ENCODE data around the gene ALG14.

Gene ALG14

DNA sequence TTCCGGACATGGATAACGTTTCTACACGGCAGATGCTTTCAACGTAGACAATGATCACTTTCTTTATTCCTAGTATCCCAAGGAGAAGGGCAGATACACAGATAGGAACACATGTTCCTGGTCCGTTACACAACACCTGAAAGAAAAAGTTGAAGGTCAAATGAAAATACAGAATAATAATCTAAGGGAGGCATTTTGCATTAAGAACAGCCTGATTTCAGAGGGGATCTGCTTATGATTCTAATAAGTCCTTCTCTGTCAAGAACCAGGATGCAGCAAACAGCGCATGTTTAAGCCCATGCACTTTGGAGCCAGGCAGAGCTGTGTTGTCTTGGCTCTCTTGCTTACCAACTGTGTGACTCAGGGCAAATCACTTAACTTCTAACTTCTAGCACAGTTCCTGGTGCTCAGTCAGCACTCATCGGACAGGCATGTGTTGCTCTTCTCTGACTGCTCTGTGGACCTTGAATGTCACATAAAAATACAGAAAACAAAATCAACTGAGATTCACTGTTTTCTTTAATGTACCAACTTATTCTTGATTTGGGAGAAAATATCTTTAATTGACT lies 89.5 kb downstream of the ALG14 start:
- Mint-ChIP-seq H3K9me3 (no peaks in the 10 kb centered on the region), H3K27me3 (ENCODE audit: low read depth) (no peaks in the 10 kb centered on the region), H3K4me1 (peaks cover 75% of the 10 kb centered on the region), H3K36me3 (ENCODE audit: low read depth) (no peaks in the 10 kb centered on the region), H3K4me3 (peak overlapping the region in 1 of 3 experiments; percentile 10), H3K27ac (peak overlapping the region in 2 of 3 experiments; percentile 77 to 82)
- no peak for TF ChIP-seq CTCF (IDR thresholded peaks at IDR 0.05; ENCODE audit: unreplicated experiment in 3 of 3)

DNA sequence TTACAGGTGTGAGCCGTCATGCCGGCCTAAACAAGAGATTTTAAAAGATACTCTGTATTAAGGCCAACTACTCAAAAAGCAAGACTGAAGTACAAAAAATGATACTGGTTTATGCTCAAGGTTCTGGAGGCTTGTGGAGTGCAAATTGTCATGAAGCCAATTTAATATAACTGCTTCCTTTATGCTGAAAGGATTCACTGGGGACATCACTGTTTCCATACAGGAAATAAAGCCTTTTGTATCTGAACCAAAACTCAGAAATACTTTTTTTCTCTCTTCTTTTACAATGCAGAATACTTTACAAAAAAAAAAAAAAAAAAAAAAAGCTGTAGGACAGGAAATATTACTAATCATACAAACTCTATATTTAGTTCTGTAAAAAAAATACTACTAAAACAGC lies 90.4 kb downstream of the ALG14 start:
- no peaks in the 10 kb centered on the region for H3K27me3 Mint-ChIP-seq (ENCODE audit: low read depth)
- H3K4me3 Mint-ChIP-seq, result no peak overlapping the region
- TF ChIP-seq CTCF (IDR thresholded peaks at IDR 0.05; ENCODE audit: unreplicated experiment in 3 of 3), result no peak
- peaks cover 67% of the 10 kb centered on the region for H3K4me1 Mint-ChIP-seq
- H3K9me3 Mint-ChIP-seq, result no peaks in the 10 kb centered on the region
- H3K27ac Mint-ChIP-seq, result peak overlapping the region in 2 of 3 experiments; percentile 71 to 82
- no peaks in the 10 kb centered on the region for H3K36me3 Mint-ChIP-seq (ENCODE audit: low read depth)

GRCh38 chr1:94981575-94981973 lies 91.2 kb downstream of the ALG14 start:
- Mint-ChIP-seq H3K4me3 (no peak overlapping the region), H3K36me3 (ENCODE audit: low read depth) (peaks cover 3% of the 10 kb centered on the region), H3K27me3 (ENCODE audit: low read depth) (no peaks in the 10 kb centered on the region), H3K27ac (peak overlapping the region in 2 of 3 experiments; percentile 62 to 82), H3K4me1 (peaks cover 61% of the 10 kb centered on the region), H3K9me3 (no peaks in the 10 kb centered on the region)
- TF ChIP-seq CTCF (IDR thresholded peaks at IDR 0.05; ENCODE audit: unreplicated experiment in 3 of 3), result no peak

DNA sequence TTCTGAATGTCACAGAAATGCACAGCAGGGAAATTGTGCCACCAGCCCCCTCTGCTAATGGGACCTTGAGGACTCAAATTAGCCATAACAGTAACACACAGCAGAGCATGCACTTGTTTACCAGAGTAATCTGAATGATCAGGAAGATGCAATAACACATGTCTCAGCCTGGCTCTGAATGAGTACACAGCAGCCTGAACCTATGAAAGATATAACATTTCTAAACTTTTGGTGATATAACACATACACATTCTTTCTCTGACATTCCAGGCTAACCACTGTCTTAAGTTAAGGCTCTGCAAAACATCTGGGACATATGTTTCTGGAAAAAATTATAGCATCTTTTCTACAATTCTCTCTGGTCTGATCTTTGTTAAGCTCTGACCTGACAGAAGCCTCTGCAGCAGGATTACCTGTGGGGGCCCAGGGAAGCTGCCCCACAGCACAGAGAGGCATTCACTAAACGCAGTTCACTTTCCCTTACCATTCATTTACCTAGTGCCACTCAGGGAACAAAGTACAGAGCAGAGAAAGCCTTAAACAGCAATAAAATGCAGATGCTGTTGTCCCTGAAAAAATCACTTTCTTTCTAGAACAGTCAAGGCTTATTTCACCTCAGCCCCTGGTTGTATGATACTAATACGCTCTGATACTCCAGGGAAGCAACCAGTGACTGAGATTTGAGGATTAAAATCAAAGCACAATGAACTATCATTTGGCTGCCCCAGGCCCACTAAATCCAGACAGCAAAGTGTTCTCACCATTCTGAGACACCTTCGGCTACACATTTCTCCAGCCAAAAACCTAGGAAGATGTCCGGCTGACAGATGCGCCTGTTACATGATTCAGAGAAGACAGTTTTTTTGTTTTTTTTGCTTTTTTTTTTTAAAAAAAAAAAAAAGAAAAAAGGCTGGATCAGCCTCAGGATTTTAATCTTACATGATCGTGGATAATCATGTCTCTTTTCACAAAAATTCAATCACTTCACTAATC lies 91.9 kb downstream of the ALG14 start:
- peak overlapping the region in 1 of 3 experiments; percentile 46 for H3K4me3 Mint-ChIP-seq
- peak overlapping the region; percentile 82 to 96 (median 86) for H3K27ac Mint-ChIP-seq
- no peaks in the 10 kb centered on the region for H3K9me3 Mint-ChIP-seq
- H3K27me3 Mint-ChIP-seq (ENCODE audit: low read depth), result no peaks in the 10 kb centered on the region
- H3K4me1 Mint-ChIP-seq, result peaks cover 57% of the 10 kb centered on the region
- TF ChIP-seq CTCF (IDR thresholded peaks at IDR 0.05; ENCODE audit: unreplicated experiment in 3 of 3), result no peak
- H3K36me3 Mint-ChIP-seq (ENCODE audit: low read depth), result peaks cover 3% of the 10 kb centered on the region

DNA sequence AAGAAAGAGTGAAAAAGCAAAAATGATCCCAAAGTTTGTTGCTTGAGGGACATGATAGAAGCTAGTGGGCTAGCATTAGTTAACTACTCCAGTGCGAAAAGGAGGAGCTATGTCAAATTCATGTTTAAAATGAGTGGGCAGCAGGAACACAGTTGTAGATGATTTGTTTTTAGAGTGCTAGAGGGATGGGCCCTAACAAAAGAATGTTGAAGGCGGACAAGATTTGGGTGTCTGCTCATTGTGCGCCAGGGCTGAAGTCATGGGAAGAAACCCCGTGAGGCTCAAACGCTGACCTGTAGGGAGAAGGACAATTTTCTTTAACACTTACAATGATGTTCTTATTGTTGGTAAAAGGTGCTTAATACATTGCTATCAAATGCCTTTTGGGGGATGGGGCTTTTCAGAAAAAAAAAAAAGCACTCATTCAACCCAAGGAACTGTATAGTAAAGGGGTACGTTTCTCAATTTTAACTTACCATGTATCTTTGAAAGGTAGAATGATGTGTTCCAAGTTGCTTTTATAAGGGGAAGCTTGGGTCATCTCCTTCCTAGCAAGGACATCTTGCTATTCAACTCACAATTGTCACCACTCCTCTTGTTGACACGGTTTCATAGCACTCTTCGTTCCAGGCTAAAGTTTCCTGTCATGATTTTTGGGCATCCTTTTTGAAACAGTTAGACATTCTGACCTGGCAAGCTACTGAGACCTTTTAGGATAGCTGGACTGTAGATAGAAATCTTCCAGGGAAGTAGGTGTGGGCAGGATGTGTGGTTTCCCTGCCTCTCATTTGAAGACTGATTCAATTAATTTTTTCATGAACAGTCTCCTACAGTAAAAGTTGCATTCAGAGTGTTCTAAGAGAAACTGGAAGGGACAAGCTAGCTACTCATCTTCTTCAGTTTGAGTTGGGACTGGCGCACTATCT lies 92.8 kb downstream of the ALG14 start:
- peak overlapping the region; percentile 11 to 96 (median 82) for H3K27ac Mint-ChIP-seq
- no peak for TF ChIP-seq CTCF (IDR thresholded peaks at IDR 0.05; ENCODE audit: unreplicated experiment in 3 of 3)
- peak overlapping the region in 1 of 3 experiments; percentile 9 for H3K4me3 Mint-ChIP-seq
- no peaks in the 10 kb centered on the region for H3K27me3 Mint-ChIP-seq (ENCODE audit: low read depth)
- no peaks in the 10 kb centered on the region for H3K9me3 Mint-ChIP-seq
- peaks cover 51% of the 10 kb centered on the region for H3K4me1 Mint-ChIP-seq
- peaks cover 3% of the 10 kb centered on the region for H3K36me3 Mint-ChIP-seq (ENCODE audit: low read depth)
